Loucy (cell line): ENCODE results near the gene CCDC12.

Source experiments
- CTCF ChIP-seq: fragments of 200-600 bp; sonication (generic); conservative IDR thresholded peaks from 2 replicates; pipeline ENCODE4 v1.5.1; 2014; ENCODE audit warnings: mild to moderate bottlenecking, antibody characterized with exemption, low read length
- EZH2phosphoT487 ChIP-seq: fragments of 200-600 bp; IDR thresholded peaks from 2 replicates; pipeline ENCODE4 v1.6.1; 2018; ENCODE audit warnings: antibody characterized with exemption, mild to moderate bottlenecking, moderate library complexity, borderline replicate concordance

GRCh38 chr3:46986782-46987310 lies 10.3 kb upstream of the CCDC12 start:
- TF ChIP-seq CTCF (no peak), EZH2phosphoT487 (no peak)
